ENCODE data around the gene CLEC14A. TPM values are rescaled to one million over a fixed set of nuclear protein-coding genes. Genes with fewer than 3 reads are reported as not detected.
A peak's percentile ranks its signal among the peaks of the same experiment; 100 is the strongest.

CLEC14A gene
- total and polyA plus RNA-seq, 2 donors (not counting 1 experiment from before 2014, with no cell fraction given) = 3.9 to 5.3 TPM

GRCh38 chr14:38207736-38208617 is 47.9 kb downstream of the CLEC14A start, which contains the start of gene SSTR1:
SSTR1 (plus strand) TSS chr14:38207904; CDS start chr14:38209390, 1,486 bp downstream.
- peak within 1 kb of the TSS; percentile 78 for H2AFZ ChIP-seq (ENCODE audit: low read length)
- peaks cover 9% of the 10 kb centered on the region for H3K4me1 ChIP-seq (ENCODE audit: control insufficient read depth, extremely low read depth, insufficient read depth, low read length)
- DNase-seq (ENCODE audit: low read depth in 2 of 2) = peak; percentile 12 to 28
- H3K27ac ChIP-seq (ENCODE audit: insufficient read depth, low read length) = peak within 1 kb of the TSS; percentile 67
- TF ChIP-seq CTCF (conservative IDR thresholded peaks at IDR 0.05 in 1 of 2, IDR thresholded peaks at IDR 0.05 in 1 of 2; ENCODE audit: low read depth in 1 of 2, low read length in 2 of 2) = no peak
- TF ChIP-seq EZH2 (IDR thresholded peaks at IDR 0.05; ENCODE audit: low read length, missing control alignments) = no peak
- peaks cover 17% of the 10 kb centered on the region for H3K79me2 ChIP-seq (ENCODE audit: control insufficient read depth, insufficient read depth, low read length)
- peak within 1 kb of the TSS; percentile 46 to 71 (median 58) for H3K4me3 ChIP-seq (replicated peaks in 1 of 4; ENCODE audit: control extremely low read depth in 1 of 4, insufficient read depth in 1 of 4, low read depth in 3 of 4, low read length in 4 of 4)
- H3K4me2 ChIP-seq (ENCODE audit: extremely low read depth, insufficient read depth, low read length) = peak within 1 kb of the TSS; percentile 99
- no peaks in the 10 kb centered on the region for H3K36me3 ChIP-seq (ENCODE audit: control insufficient read depth, insufficient read depth, low read length)
- no peak within 1 kb of the TSS for H3K9ac ChIP-seq (ENCODE audit: insufficient read depth, low read length)
- H4K20me1 ChIP-seq (ENCODE audit: control insufficient read depth, extremely low read depth, insufficient read depth, low read length) = no peaks in the 10 kb centered on the region
- no peaks in the 10 kb centered on the region for H3K9me3 ChIP-seq (ENCODE audit: control insufficient read depth, insufficient read depth, low read depth, low read length)
- H3K27me3 ChIP-seq (ENCODE audit: control insufficient read depth, insufficient read depth, low read length) = no peaks in the 10 kb centered on the region

- DNase-seq (ENCODE audit: low read depth in 2 of 2) = no peak
- H3K4me1 ChIP-seq (ENCODE audit: control insufficient read depth, extremely low read depth, insufficient read depth, low read length) = peaks cover 9% of the 10 kb centered on the region
- H3K4me2 ChIP-seq (ENCODE audit: extremely low read depth, insufficient read depth, low read length) = peak overlapping the region; percentile 41
- no peaks in the 10 kb centered on the region for H3K27me3 ChIP-seq (ENCODE audit: control insufficient read depth, insufficient read depth, low read length)
- H3K36me3 ChIP-seq (ENCODE audit: control insufficient read depth, insufficient read depth, low read length) = no peaks in the 10 kb centered on the region
- H3K9me3 ChIP-seq (ENCODE audit: control insufficient read depth, insufficient read depth, low read depth, low read length) = no peaks in the 10 kb centered on the region
- H3K27ac ChIP-seq (ENCODE audit: insufficient read depth, low read length) = no peak overlapping the region
- peaks cover 17% of the 10 kb centered on the region for H3K79me2 ChIP-seq (ENCODE audit: control insufficient read depth, insufficient read depth, low read length)
- peak overlapping the region; percentile 78 for H2AFZ ChIP-seq (ENCODE audit: low read length)
- no peak overlapping the region for H3K9ac ChIP-seq (ENCODE audit: insufficient read depth, low read length)
- no peaks in the 10 kb centered on the region for H4K20me1 ChIP-seq (ENCODE audit: control insufficient read depth, extremely low read depth, insufficient read depth, low read length)
- TF ChIP-seq EZH2 (IDR thresholded peaks at IDR 0.05; ENCODE audit: low read length, missing control alignments) = no peak
- no peak for TF ChIP-seq CTCF (conservative IDR thresholded peaks at IDR 0.05 in 1 of 2, IDR thresholded peaks at IDR 0.05 in 1 of 2; ENCODE audit: low read depth in 1 of 2, low read length in 2 of 2)
- H3K4me3 ChIP-seq (replicated peaks in 1 of 4; ENCODE audit: control extremely low read depth in 1 of 4, insufficient read depth in 1 of 4, low read depth in 3 of 4, low read length in 4 of 4) = peak overlapping the region in 3 of 4 experiments; percentile 55 to 71 (median 61)
Measured at GRCh38 chr14:38207377-38207735, 48.5 kb downstream of the CLEC14A start.

GRCh38 chr14:38206689-38207376 is 49.1 kb downstream of the CLEC14A start:
- Histone ChIP-seq H3K9ac (ENCODE audit: insufficient read depth, low read length) (no peak overlapping the region), H3K27ac (ENCODE audit: insufficient read depth, low read length) (no peak overlapping the region), H3K4me2 (ENCODE audit: extremely low read depth, insufficient read depth, low read length) (peak overlapping the region; percentile 41), H3K79me2 (ENCODE audit: control insufficient read depth, insufficient read depth, low read length) (peaks cover 17% of the 10 kb centered on the region), H3K36me3 (ENCODE audit: control insufficient read depth, insufficient read depth, low read length) (no peaks in the 10 kb centered on the region), H3K27me3 (ENCODE audit: control insufficient read depth, insufficient read depth, low read length) (no peaks in the 10 kb centered on the region), H4K20me1 (ENCODE audit: control insufficient read depth, extremely low read depth, insufficient read depth, low read length) (no peaks in the 10 kb centered on the region), H3K4me3 (replicated peaks in 1 of 4; ENCODE audit: control extremely low read depth in 1 of 4, insufficient read depth in 1 of 4, low read depth in 3 of 4, low read length in 4 of 4) (peak overlapping the region in 1 of 4 experiments; percentile 71), H3K4me1 (ENCODE audit: control insufficient read depth, extremely low read depth, insufficient read depth, low read length) (peaks cover 9% of the 10 kb centered on the region), H3K9me3 (ENCODE audit: control insufficient read depth, insufficient read depth, low read depth, low read length) (no peaks in the 10 kb centered on the region), H2AFZ (ENCODE audit: low read length) (no peak overlapping the region)
- TF ChIP-seq CTCF (conservative IDR thresholded peaks at IDR 0.05 in 1 of 2, IDR thresholded peaks at IDR 0.05 in 1 of 2; ENCODE audit: low read depth in 1 of 2, low read length in 2 of 2) (no peak), EZH2 (IDR thresholded peaks at IDR 0.05; ENCODE audit: low read length, missing control alignments) (no peak)
- no peak for DNase-seq (ENCODE audit: low read depth in 2 of 2)

Data from fibroblast of lung (primary cell).